SH-SY5Y (cell line): ENCODE data around the gene OSBPL3.

ENCODE experiments used
- GATA2 ChIP-seq: IDR thresholded peaks from 2 replicates; pipeline ENCODE4 v1.6.1; 2011; ENCODE audit warnings: mild to moderate bottlenecking, low read depth, low read length
- GATA3 ChIP-seq: IDR thresholded peaks from 2 replicates; pipeline ENCODE4 v1.6.1; 2011; ENCODE audit warnings: low read depth, mild to moderate bottlenecking, low read length, moderate library complexity

DNA sequence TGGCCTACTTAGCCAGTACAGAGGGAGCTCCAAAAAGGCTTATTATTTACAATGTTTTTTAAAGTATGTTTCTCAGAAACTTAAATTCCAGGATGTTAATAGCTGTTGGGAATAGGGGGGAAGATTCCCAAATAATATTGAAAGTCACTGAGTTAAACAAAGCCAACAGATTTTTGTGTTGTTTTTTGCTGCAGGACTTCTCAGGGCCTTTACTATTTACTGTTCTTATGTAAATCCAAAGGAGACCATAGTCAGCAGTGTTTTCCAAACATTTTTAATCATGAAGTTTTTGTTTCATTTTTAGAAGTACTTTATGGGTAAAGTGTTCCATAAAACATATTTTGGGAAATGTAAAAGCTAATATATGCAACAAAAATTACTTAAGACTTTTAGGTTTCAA lies 122.4 kb downstream of the OSBPL3 start:
- no peak for TF ChIP-seq GATA2
- TF ChIP-seq GATA3: no peak
